ENCODE data around the gene HLA-F.

HLA-F gene

DNA sequence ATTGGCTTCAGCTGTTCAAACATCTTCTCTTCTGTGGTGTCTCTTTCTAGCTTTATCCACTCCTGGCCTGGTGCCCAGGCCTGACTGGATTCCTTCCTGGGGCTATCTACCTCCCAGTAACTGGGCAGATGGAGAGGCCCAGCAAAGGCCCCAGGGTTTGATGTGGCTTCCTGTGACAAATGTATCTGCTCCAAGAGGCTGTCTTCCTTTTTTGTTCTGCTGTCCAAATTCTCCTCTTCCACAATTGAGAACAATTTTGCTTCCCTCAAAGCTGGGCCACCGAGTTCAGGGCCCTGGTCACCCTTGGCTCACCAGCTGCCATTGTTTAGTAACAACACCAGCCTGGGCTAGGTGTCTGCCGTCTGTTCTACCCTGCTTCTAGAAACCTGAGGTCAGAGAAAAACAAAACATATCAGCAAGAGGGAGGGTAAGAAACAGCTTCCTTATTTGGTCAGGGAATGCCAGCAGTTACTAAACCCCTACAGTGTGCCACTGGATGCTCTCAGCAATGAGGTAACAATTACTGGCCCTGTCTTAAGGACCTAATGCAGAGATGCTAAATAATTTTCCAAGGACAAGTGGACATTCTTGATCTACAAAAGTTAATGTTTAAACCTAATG is 46.1 kb upstream of the HLA-F start:
- H3K9me3 ChIP-seq (ENCODE audit: insufficient read depth, low read depth, low read length): no peaks in the 10 kb centered on the region
- no peaks in the 10 kb centered on the region for H3K79me2 ChIP-seq (ENCODE audit: insufficient read depth, low read length)
- no peaks in the 10 kb centered on the region for H3F3A ChIP-seq (ENCODE audit: low read depth)
- peak overlapping the region; percentile 40; the same call in 1 of the 2 replicates for H2AFZ ChIP-seq (ENCODE audit: low read length)
- no peak overlapping the region for H3K9ac ChIP-seq (ENCODE audit: low read depth, low read length, poor library complexity, severe bottlenecking)
- no peaks in the 10 kb centered on the region for H4K20me1 ChIP-seq (ENCODE audit: insufficient read depth, low read length, poor library complexity, severe bottlenecking)
- no peaks in the 10 kb centered on the region for H3K27me3 ChIP-seq (ENCODE audit: insufficient read depth, low read length, poor library complexity, severe bottlenecking)
- peaks cover 12% of the 10 kb centered on the region for H3K4me1 ChIP-seq (ENCODE audit: insufficient read depth, low read length, poor library complexity, severe bottlenecking)
- H3K4me2 ChIP-seq (ENCODE audit: low read depth, low read length, poor library complexity, severe bottlenecking): peak overlapping the region; percentile 37
- H3K9me2 ChIP-seq (replicated peaks; ENCODE audit: low read depth, low read length): no peaks in the 10 kb centered on the region
- no peak overlapping the region for H3K4me3 ChIP-seq (ENCODE audit: low read length, poor library complexity, severe bottlenecking)
- no peak for TF ChIP-seq EZH2phosphoT487 (IDR thresholded peaks at IDR 0.05; ENCODE audit: borderline replicate concordance)
- TF ChIP-seq, protein P1, sequence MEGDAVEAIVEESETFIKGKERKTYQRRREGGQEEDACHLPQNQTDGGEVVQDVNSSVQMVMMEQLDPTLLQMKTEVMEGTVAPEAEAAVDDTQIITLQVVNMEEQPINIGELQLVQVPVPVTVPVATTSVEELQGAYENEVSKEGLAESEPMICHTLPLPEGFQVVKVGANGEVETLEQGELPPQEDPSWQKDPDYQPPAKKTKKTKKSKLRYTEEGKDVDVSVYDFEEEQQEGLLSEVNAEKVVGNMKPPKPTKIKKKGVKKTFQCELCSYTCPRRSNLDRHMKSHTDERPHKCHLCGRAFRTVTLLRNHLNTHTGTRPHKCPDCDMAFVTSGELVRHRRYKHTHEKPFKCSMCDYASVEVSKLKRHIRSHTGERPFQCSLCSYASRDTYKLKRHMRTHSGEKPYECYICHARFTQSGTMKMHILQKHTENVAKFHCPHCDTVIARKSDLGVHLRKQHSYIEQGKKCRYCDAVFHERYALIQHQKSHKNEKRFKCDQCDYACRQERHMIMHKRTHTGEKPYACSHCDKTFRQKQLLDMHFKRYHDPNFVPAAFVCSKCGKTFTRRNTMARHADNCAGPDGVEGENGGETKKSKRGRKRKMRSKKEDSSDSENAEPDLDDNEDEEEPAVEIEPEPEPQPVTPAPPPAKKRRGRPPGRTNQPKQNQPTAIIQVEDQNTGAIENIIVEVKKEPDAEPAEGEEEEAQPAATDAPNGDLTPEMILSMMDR (conservative IDR thresholded peaks at IDR 0.05; ENCODE audit: low read length): no peak
- H3K36me3 ChIP-seq (ENCODE audit: insufficient read depth, low read length): no peaks in the 10 kb centered on the region

DNA sequence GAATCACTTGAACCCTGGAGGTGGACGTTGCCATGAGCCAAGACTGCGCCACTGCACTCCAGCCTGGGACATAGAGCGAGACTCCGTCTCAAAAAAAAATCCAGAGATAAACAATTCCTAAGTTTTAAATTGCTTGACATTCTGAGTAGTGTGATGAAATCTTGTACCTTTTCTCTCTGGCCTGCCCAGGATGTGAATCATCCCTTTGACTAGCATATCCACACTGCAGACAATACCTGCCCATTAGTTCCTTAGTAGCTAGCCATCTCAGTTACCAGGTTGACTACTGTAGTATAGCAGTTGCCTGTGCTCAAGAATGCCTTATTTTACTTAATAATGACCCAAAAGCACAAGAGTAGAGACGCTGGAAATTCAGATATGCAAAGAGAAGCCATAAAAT is 45.1 kb upstream of the HLA-F start:
- Histone ChIP-seq H3K4me3 (ENCODE audit: low read length, poor library complexity, severe bottlenecking) (no peak overlapping the region), H3K36me3 (ENCODE audit: insufficient read depth, low read length) (no peaks in the 10 kb centered on the region), H2AFZ (ENCODE audit: low read length) (no peak overlapping the region), H3K79me2 (ENCODE audit: insufficient read depth, low read length) (no peaks in the 10 kb centered on the region), H3F3A (ENCODE audit: low read depth) (no peaks in the 10 kb centered on the region), H3K9ac (ENCODE audit: low read depth, low read length, poor library complexity, severe bottlenecking) (no peak overlapping the region), H3K4me2 (ENCODE audit: low read depth, low read length, poor library complexity, severe bottlenecking) (no peak overlapping the region), H3K4me1 (ENCODE audit: insufficient read depth, low read length, poor library complexity, severe bottlenecking) (peaks cover 12% of the 10 kb centered on the region), H4K20me1 (ENCODE audit: insufficient read depth, low read length, poor library complexity, severe bottlenecking) (no peaks in the 10 kb centered on the region), H3K9me2 (replicated peaks; ENCODE audit: low read depth, low read length) (no peaks in the 10 kb centered on the region), H3K27me3 (ENCODE audit: insufficient read depth, low read length, poor library complexity, severe bottlenecking) (no peaks in the 10 kb centered on the region), H3K9me3 (ENCODE audit: insufficient read depth, low read depth, low read length) (no peaks in the 10 kb centered on the region)
- TF ChIP-seq EZH2phosphoT487 (IDR thresholded peaks at IDR 0.05; ENCODE audit: borderline replicate concordance): no peak
- TF ChIP-seq, protein P1 (conservative IDR thresholded peaks at IDR 0.05; ENCODE audit: low read length): no peak

DNA sequence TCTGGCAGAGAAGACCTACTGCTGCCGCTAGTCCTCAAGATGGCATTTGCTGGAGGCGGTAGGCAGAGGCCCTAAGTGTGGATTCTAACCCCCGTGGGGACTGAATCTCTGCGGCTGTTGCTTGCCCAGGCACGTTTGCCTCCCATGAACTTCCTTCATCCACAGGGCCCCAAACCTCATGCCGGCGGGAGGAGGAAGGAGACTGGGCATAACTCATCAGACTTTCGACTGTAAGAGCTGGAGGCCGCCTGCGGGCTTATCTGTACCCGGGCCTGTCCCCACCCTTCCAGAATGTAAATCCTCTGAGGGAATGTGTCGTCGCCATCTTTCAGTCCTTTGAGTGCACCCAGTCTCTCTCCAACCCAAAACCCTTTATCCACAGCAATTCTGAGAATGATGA is 43.3 kb upstream of the HLA-F start:
- Histone ChIP-seq H2AFZ (ENCODE audit: low read length) (no peak overlapping the region), H3K27me3 (ENCODE audit: insufficient read depth, low read length, poor library complexity, severe bottlenecking) (no peaks in the 10 kb centered on the region), H3K36me3 (ENCODE audit: insufficient read depth, low read length) (no peaks in the 10 kb centered on the region), H3K4me1 (ENCODE audit: insufficient read depth, low read length, poor library complexity, severe bottlenecking) (peaks cover 12% of the 10 kb centered on the region), H4K20me1 (ENCODE audit: insufficient read depth, low read length, poor library complexity, severe bottlenecking) (no peaks in the 10 kb centered on the region), H3K9ac (ENCODE audit: low read depth, low read length, poor library complexity, severe bottlenecking) (no peak overlapping the region), H3K79me2 (ENCODE audit: insufficient read depth, low read length) (no peaks in the 10 kb centered on the region), H3K4me2 (ENCODE audit: low read depth, low read length, poor library complexity, severe bottlenecking) (no peak overlapping the region), H3F3A (ENCODE audit: low read depth) (no peaks in the 10 kb centered on the region), H3K9me3 (ENCODE audit: insufficient read depth, low read depth, low read length) (no peaks in the 10 kb centered on the region), H3K4me3 (ENCODE audit: low read length, poor library complexity, severe bottlenecking) (no peak overlapping the region), H3K9me2 (replicated peaks; ENCODE audit: low read depth, low read length) (no peaks in the 10 kb centered on the region)
- TF ChIP-seq, protein P1 (conservative IDR thresholded peaks at IDR 0.05; ENCODE audit: low read length): no peak
- TF ChIP-seq EZH2phosphoT487 (IDR thresholded peaks at IDR 0.05; ENCODE audit: borderline replicate concordance): no peak

Measured in Loucy (cell line).